ENCODE data around the gene NTRK1. TPM values are rescaled to one million over a fixed set of nuclear protein-coding genes. Genes with fewer than 3 reads are reported as not detected.

Gene NTRK1
- total RNA-seq, 1 experiment from 2014 or later = 0.24 TPM

- no peak overlapping the region for H2BK12ac ChIP-seq (ENCODE audit: insufficient read length, low read depth, low read length)
- no peaks in the 10 kb centered on the region for H3K4me1 ChIP-seq (ENCODE audit: insufficient read depth, low read length)
- peak; percentile 55 for DNase-seq
- no peaks in the 10 kb centered on the region for H4K20me1 ChIP-seq (ENCODE audit: control insufficient read depth, insufficient read depth, insufficient read length)
- no peak overlapping the region for H3T11ph ChIP-seq (ENCODE audit: low read length)
- no peak overlapping the region for H4K8ac ChIP-seq (replicated peaks; ENCODE audit: insufficient read length, low read depth, low read length)
- no peaks in the 10 kb centered on the region for H3K9me3 ChIP-seq (ENCODE audit: control insufficient read depth, low read depth, low read length)
- peak overlapping the region; percentile 36 for H3K4me2 ChIP-seq (ENCODE audit: insufficient read depth, insufficient read length, low read length)
- no peak overlapping the region for H3K23ac ChIP-seq (ENCODE audit: insufficient read length, low read depth, low read length)
- H2BK5ac ChIP-seq (ENCODE audit: insufficient read length, low read length) = no peak overlapping the region
- Mint-ChIP-seq H3K27ac (no peak overlapping the region), H3K4me3 (peak overlapping the region; percentile 48 to 83), H3K9me3 (peaks cover 0 to 3% of the 10 kb centered on the region in 2 experiments; a peak in 1 of 5 replicates), H3K27me3 (ENCODE audit: low read depth) (peaks cover 100% of the 10 kb centered on the region), H3K4me1 (peaks cover 21 to 40% of the 10 kb centered on the region in 2 experiments), H3K36me3 (ENCODE audit: insufficient read depth in 1 of 3, low read depth in 3 of 3) (no peaks in the 10 kb centered on the region; a peak in 1 of 7 replicates)
- H3K56ac ChIP-seq (ENCODE audit: insufficient read length, low read depth, low read length) = no peak overlapping the region
- no peak overlapping the region for H3K27ac ChIP-seq (ENCODE audit: insufficient read length, low read depth, low read length)
- no peak overlapping the region for H4K5ac ChIP-seq (ENCODE audit: insufficient read length, low read depth, low read length)
- no peak overlapping the region for H2AK5ac ChIP-seq (ENCODE audit: insufficient read length, low read length)
- H3K14ac ChIP-seq (ENCODE audit: insufficient read depth, low read length) = no peak overlapping the region
- no peak overlapping the region for H4K91ac ChIP-seq (ENCODE audit: insufficient read length, low read depth, low read length)
- H3K79me2 ChIP-seq (ENCODE audit: insufficient read depth, low read length) = no peaks in the 10 kb centered on the region
- no CpG with 5 or more reads among the region's 22 CpGs for WGBS (ENCODE audit: extremely low coverage, insufficient read length, low lambda C conversion rate)
- H2AFZ ChIP-seq (ENCODE audit: low read length) = no peak overlapping the region
- H3K23me2 ChIP-seq (ENCODE audit: insufficient read length, low read depth, low read length, poor library complexity, severe bottlenecking) = peaks cover 16% of the 10 kb centered on the region
- H3K9ac ChIP-seq (ENCODE audit: extremely low read depth, insufficient read length, low read length) = no peak overlapping the region
- no peak overlapping the region for H2BK20ac ChIP-seq (ENCODE audit: low read depth, low read length, poor library complexity, severe bottlenecking)
- H2BK120ac ChIP-seq (ENCODE audit: low read depth, low read length, poor library complexity, severe bottlenecking) = no peak overlapping the region
- H3K18ac ChIP-seq (ENCODE audit: insufficient read length, low read depth, low read length) = no peak overlapping the region
- no peak overlapping the region for H2BK15ac ChIP-seq (ENCODE audit: low read depth, low read length)
- no peaks in the 10 kb centered on the region for H3K79me1 ChIP-seq (ENCODE audit: insufficient read depth, low read depth, low read length, poor library complexity, severe bottlenecking)
- TF ChIP-seq CTCF (conservative IDR thresholded peaks at IDR 0.05) = no peak
- no peak overlapping the region for H3K4ac ChIP-seq (ENCODE audit: low read depth, low read length)
- H3K27me3 ChIP-seq (ENCODE audit: insufficient read depth, low read length) = peaks cover 73% of the 10 kb centered on the region
These were observed 64.0 kb downstream of the NTRK1 start for GRCh38 chr1:156924478-156925153.

Data from H9 (cell line).